Measurements from ENCODE around the gene MEF2C. TPM values are rescaled to one million over a fixed set of nuclear protein-coding genes. Genes with fewer than 3 reads are reported as not detected.

Gene MEF2C
- total RNA-seq, 1 donor: 98.0 TPM

- peak in 2 of 3 donors; percentile 77 to 89 for DNase-seq (ENCODE audit: low read depth in 2 of 3, low spot score in 2 of 3)
Observed at GRCh38 chr5:88732181-88732633, 150.8 kb downstream of the MEF2C start.

DNA sequence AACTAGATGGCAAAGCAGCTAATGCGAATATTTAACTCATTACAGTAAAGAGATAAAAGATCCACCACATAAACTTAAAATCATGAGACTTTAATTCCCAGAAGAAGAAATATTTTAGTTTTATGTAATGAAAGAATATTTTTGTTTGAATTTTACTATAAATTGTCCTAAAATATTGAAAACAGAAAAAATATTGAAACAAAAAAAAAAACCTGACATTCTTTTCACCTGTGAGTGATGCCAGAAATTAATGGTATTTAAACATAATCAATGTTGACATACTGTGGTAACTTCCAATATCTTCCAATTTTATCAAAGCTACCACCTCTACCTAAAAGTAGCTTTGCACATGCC is 153.2 kb downstream of the MEF2C start:
- no peak for DNase-seq (ENCODE audit: low read depth in 2 of 3, low spot score in 2 of 3)

- peak; percentile 23 to 91 (median 84) for DNase-seq (ENCODE audit: low read depth in 2 of 3, low spot score in 2 of 3)
Observed at GRCh38 chr5:88729084-88729828, 153.7 kb downstream of the MEF2C start.

- DNase-seq (ENCODE audit: low read depth in 2 of 3, low spot score in 2 of 3): peak in 1 of 3 donors; percentile 68
Observed at GRCh38 chr5:88727705-88728313, 155.2 kb downstream of the MEF2C start.

- no peak for DNase-seq (ENCODE audit: low read depth in 2 of 3, low spot score in 2 of 3)
Observed at GRCh38 chr5:88725454-88725853, 157.5 kb downstream of the MEF2C start.

- DNase-seq (ENCODE audit: low read depth in 2 of 3, low spot score in 2 of 3): peak in 1 of 3 donors; percentile 24
Observed at GRCh38 chr5:88724201-88724600, 158.8 kb downstream of the MEF2C start.

- DNase-seq (ENCODE audit: low read depth in 2 of 3, low spot score in 2 of 3): no peak
Observed at GRCh38 chr5:88722546-88723073, 160.4 kb downstream of the MEF2C start.

- no peak for DNase-seq (ENCODE audit: low read depth in 2 of 3, low spot score in 2 of 3)
Observed at GRCh38 chr5:88719434-88719833, 163.6 kb downstream of the MEF2C start.

DNA sequence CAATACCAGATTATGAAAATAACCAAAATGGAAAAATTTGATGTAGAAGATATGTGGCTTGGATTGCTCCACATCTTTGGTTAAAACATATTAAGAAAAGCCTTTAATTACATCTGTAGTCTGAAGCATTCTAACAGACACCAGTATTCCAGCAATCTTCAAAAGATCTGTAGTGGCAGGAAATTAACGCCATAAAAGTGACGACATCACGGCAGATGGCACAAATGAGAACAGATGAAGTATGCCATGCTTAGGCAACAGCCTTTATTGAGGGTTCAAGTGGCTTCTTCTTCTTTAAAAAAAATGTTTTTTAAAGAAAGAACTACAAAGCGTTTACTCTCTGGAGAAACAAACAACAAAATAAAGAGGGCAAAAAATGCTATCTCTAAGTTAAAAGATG is 164.2 kb downstream of the MEF2C start:
- no peak for DNase-seq (ENCODE audit: low read depth in 2 of 3, low spot score in 2 of 3)

DNA sequence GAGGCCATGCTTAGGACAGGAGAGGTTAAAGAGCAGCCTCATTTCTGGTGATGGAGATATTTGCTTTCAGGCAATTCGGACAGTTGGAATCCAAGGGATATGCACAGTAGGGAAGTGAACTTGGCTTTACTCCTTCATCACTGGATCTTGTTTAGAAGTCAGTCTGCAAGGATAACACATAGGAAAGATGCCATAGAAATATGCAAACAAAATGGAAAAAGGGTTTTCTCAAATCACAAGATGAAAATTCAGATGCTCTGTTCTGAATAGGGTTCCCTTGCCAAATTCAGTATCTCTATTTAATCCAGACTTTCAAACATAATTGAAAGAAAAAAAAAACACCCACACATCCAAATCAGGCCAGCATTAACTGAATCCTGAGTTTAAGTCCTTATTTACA is 166.9 kb downstream of the MEF2C start:
- no peak for DNase-seq (ENCODE audit: low read depth in 2 of 3, low spot score in 2 of 3)

DNA sequence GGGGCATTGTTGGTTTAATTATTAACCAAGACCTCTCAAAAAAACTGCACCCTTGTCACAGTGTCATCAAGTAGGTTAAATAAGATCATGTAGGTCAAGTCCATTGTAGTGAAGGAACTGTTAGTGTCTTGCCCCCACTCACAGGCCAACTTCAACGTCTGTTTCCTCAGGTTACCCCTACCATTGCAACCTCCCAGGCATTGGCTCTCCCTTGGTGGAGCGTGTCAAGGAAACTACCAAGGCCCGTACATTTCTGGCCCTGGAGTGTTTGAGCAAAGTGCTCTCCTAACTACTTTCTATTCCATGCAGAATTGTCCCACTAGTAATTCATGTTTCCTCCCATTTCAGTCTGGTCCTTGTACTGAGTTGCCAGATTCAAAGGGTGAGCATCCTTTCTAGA is 167.5 kb downstream of the MEF2C start:
- DNase-seq (ENCODE audit: low read depth in 2 of 3, low spot score in 2 of 3): no peak

- DNase-seq (ENCODE audit: low read depth in 2 of 3, low spot score in 2 of 3): no peak
Observed at GRCh38 chr5:88713818-88714217, 169.2 kb downstream of the MEF2C start.

- no peak for DNase-seq (ENCODE audit: low read depth in 2 of 3, low spot score in 2 of 3)
Observed at GRCh38 chr5:88708682-88709398, 174.1 kb downstream of the MEF2C start.

DNA sequence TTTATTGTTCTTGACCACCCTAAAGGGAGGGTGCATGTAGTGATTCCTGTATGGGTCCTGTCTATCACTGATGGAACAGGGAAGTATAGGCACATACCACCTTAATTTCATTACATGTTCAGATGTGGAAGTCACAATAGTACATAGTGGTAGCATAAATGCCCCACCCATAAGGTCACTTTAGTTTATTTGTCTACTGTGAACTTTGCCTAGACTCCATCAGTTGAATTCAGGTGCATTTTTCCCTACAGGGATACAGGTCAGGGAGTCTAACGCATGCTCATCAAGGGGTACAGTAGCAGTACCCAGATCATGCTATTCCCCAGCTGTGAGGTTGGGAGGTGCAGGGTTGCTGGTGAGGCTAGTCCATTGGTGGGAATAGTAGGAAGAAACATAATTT is 175.0 kb downstream of the MEF2C start:
- no peak for DNase-seq (ENCODE audit: low read depth in 2 of 3, low spot score in 2 of 3)

GRCh38 chr5:88707216-88707965 is 175.6 kb downstream of the MEF2C start:
- DNase-seq (ENCODE audit: low read depth in 2 of 3, low spot score in 2 of 3): no peak

DNA sequence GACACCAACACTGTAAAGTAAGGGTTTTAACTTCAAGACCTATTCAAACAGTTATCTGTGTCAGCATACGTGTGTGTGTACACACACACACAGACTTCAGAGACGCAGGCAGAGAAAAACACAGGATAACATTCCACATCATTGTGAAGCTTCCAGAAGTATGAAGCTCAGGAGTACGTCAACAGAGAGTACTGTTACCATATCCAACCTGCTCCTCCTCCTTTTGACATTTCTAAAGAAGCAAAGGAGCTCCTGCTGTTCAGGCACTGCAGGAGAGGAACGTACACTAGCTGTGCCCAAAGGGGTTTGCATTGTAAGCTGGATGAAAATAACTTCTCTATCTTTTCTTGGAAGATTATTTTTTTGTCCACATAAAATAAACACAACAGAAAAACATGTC is 180.7 kb downstream of the MEF2C start:
- DNase-seq (ENCODE audit: low read depth in 2 of 3, low spot score in 2 of 3): no peak

DNA sequence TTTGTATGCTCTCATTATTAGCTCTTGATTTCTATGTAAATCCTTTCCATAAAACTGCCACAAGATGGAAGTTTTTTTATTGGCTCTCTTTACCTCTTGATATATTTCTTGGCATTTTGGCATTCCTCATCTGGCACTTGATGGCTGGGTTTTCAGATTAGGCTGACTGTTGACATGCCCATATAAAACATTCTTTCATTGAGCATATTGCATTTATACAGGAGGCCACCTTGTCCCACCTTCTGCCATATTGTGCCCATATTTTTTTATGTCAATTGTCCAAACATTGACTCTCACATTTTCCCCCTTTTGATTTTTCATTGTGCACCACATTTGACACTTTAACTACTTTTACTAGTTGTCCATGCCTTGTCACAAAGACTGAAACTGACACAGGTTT is 182.9 kb downstream of the MEF2C start:
- DNase-seq (ENCODE audit: low read depth in 2 of 3, low spot score in 2 of 3): no peak

DNA sequence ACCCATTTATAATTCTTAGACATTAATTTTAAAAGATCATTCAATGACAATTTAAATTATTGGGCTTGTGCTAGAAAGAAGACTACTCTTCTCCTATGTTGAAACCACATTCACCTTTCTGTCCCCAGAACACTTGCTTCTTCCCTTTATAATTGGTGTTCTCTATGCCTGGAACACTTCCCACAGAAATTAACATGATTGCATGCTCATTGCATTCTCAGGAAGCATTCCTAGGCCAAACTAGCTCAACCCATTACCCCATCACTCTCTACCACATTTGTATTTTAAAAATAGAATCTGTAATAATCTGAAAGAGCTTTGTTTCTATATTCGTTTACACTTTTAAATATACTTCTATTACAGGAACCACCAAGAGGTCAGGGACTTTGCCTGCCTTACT is 184.7 kb downstream of the MEF2C start:
- DNase-seq (ENCODE audit: low read depth in 2 of 3, low spot score in 2 of 3): no peak

DNA sequence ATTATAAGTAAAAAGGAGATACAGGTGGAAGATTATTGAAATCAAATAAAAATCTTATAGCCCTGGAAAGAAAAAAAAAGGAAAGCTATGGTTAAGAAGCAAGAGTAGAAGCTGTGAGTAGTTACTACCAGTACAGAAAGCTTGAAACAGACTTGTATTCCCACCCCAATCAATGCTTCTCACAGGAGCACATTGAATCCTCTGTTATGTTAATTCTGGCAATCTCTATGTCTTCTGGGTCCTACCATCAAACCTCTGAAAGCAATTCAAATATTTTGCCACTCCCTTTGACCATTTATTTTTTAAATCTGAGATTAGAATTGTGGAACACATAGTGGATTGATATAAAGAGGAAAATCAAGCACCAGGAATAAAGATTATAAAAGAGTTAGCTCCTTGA is 186.5 kb downstream of the MEF2C start:
- DNase-seq (ENCODE audit: low read depth in 2 of 3, low spot score in 2 of 3): no peak

DNA sequence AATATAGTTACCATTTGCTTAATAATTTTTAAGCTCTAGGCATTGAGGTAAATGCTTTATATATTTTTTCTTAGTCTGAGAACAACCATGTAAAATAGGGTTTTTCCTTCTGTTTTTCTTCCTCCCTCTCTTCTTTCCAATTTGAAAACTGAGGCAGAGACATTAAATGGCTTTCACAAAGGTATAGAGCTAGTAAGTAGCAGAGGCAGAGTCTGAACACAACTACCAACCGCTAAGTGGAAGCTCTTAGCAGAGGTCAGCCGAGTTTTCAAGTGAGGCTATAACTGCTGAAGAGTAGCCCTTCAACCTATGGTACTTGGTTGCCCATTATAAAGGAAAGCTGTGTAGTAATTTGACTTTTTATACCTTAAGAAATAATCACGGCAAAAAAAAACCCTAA is 187.1 kb downstream of the MEF2C start:
- DNase-seq (ENCODE audit: low read depth in 2 of 3, low spot score in 2 of 3): no peak

DNA sequence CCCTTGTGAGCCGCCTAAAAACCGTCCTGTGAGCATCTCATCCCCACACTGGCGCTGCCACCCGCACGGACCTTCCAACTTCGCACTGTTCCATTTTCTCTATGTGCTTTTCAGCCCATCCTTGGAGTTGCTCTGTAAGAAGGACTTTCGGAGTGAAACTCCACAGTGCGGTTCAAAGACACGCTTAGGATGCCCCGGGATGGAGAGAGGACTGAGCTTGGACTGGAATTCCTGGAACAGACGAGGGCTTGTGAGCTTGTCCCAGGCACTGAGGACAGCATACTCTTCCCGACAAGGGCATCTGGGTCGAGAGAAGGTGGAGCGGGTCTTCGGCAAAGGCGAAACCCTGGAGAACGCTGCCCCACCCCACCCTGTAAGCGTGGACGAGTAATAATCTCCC is 187.8 kb downstream of the MEF2C start:
- DNase-seq (ENCODE audit: low read depth in 2 of 3, low spot score in 2 of 3): peak in 1 of 3 donors; percentile 5

Measured in hematopoietic multipotent progenitor cell (in vitro differentiated cells).